HG03280 (cell line): ENCODE data around the gene SRSF8.
A peak's percentile ranks its signal among the peaks of the same experiment; 100 is the strongest.
"Not testable (repeated sequence)": the region's sequence is repeated elsewhere in the genome, so short reads cannot be mapped to it uniquely, and the experiment has no call there.

Experiments used
- ATAC-seq: cut with Tn5 transposase; IDR thresholded peaks from one replicate; pipeline ENCODE4 v1.9.1; 2021; ENCODE audit warnings: mild to moderate bottlenecking, moderate library complexity; ENCODE audit not compliant: unreplicated experiment

Gene SRSF8, protein sequence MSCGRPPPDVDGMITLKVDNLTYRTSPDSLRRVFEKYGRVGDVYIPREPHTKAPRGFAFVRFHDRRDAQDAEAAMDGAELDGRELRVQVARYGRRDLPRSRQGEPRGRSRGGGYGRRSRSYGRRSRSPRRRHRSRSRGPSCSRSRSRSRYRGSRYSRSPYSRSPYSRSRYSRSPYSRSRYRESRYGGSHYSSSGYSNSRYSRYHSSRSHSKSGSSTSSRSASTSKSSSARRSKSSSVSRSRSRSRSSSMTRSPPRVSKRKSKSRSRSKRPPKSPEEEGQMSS

DNA sequence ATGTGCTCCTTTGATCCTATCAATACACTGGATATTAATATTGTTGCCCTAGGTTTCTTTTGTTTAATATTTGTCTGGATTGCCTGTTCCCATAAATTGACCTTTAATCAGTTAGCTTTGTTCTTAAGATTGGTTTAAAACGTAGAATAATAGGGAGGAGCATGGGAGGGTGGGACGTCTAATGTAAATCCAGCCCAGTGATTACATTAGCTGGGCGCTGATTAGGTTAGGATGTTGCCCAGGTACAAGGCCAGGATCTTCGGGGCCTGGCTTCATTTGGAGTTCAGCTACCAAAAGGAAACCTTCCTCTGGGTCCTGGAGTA lies at the start of gene SRSF8:
Gene SRSF8, plus strand, starts transcription at position 204 of the 323 bp plus-strand sequence. CDS start 308 bp downstream, outside the sequence.
- ATAC-seq: peak; percentile 36

DNA sequence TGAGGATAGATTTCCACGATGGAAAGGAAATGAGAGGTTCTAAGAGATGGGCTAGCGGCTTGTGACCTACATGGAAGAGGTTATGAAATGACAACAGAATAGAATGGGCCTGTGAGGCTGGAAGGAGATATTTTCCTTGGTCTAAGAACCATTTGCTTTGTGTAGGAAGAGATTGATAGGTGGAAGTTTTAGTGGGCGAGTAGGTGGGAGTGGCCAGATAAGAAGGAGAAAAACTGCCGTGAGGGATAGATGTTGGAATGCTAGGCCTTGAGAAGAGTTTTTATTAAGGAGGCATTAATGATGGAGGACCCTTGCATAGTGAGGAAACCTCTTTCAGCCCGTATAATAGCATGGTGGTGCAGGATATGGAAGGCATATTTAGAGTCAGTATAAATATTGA lies 45.3 kb upstream of the SRSF8 start:
- not testable (repeated sequence) for ATAC-seq

DNA sequence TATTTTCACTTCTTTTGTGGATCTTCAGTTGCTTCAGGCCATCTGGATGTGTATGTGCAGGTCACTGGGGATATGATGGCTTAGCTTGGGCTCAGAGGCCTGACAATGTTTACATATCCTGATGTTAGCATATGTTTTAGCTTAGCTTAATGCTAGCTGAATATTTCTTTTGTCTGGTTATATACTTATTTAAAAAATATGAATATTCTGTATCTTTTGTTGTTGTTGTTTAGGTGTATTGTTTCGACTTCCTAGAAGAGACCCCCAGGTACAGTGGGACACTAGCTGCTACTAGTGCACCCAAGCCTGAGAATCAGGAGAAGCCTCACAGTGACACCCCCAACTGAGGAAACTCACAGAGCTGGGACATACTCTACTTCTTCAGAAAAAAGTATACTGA lies 41.8 kb upstream of the SRSF8 start, which contains the start of gene KDM4E:
Gene KDM4E, plus strand, starts transcription at position 301 of the 400 bp plus-strand sequence. CDS start 300 bp downstream, outside the sequence.
- no peak for ATAC-seq

DNA sequence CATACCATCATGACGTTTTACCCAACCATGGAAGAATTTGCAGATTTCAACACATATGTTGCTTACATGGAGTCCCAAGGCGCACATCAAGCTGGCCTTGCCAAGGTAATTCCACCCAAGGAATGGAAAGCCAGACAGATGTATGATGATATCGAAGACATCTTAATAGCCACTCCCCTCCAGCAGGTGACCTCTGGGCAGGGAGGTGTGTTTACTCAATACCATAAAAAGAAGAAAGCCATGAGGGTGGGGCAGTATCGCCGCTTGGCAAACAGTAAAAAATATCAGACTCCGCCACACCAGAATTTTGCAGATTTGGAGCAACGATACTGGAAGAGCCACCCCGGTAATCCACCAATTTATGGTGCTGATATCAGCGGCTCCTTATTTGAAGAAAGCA lies 41.1 kb upstream of the SRSF8 start:
- ATAC-seq: not testable (repeated sequence)

DNA sequence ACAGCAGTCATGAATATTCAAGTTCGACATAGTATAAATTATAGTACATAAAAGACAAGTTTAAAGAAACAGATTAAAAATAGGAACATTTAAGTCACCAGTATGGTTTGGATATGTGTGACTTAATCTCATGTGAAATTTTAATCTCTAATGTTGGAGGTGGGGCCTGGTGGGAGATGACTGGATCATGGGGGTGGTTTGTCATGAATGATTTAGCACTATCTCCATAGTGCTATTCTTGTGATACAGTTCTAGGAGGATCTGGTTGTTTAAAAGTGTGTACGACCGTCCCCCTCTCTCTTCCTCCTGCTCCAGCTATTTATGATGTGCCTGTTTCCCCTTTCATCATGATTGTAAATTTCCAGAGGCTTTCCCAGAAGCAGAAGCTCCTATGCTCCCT lies 38.4 kb upstream of the SRSF8 start:
- no peak for ATAC-seq

DNA sequence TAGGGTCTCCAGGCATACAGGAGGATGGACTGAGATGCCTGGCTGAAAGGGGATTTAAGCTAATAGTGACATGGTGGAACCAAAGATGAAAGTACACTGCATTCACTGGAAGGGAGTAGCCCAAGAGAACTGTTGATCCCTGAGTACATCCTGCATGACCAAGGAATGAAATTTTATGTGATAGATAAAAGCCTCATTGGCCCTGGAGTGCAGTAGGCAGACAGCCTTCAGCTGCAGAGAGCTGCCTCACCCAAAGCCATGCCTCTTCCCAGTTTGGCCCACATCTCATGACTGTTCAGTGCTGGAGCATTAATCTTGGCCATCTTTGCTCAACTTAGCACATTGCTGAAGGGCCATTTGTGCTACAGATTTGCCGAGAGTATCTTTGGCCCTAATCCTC lies 33.7 kb upstream of the SRSF8 start:
- no peak for ATAC-seq

DNA sequence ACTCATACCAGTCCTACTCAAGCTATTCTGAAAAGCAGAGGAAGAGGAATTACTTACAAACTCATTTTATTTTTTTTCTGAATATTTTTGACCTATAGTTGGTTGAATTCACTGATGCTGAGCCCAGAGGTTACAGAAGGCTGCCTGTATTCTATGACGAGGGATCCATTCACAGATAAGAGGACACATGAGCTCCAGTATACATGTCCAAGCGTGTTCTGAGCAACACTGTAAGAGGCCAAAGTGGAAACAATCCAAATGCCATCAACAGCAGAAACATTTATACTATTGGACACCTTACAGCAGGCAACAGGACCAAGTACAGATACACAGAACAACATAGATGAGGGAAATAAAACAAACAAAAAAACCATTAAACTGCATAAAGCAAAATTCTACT lies 31.4 kb upstream of the SRSF8 start:
- no peak for ATAC-seq

DNA sequence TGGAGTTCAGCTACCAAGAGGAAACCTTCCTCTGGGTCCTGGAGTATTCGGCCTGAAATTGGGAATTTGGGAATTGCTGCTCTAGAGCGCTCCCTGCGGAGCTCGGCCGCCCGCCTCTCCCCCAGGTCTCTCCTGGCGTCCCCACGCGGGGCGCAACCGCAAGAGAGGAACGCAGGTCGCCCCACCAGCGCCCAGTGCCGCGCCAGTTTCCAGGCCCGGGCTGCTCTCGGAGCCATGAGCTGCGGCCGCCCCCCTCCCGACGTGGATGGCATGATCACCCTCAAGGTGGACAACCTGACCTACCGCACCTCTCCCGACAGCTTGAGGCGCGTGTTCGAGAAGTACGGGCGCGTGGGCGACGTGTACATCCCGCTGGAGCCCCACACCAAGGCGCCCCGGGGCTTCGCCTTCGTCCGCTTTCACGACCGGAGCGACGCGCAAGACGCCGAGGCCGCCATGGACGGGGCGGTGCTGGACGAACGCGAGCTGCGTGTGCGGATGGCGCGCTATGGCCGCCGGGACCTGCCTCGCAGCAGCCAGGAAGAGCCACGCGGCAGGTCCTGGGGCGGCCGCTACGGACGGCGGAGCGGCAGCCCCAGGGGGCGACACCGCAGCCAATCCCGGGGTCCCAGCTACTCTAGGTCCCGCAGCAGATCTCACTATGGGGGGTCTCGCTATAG lies 29.2 kb upstream of the SRSF8 start:
- not testable (repeated sequence) for ATAC-seq

DNA sequence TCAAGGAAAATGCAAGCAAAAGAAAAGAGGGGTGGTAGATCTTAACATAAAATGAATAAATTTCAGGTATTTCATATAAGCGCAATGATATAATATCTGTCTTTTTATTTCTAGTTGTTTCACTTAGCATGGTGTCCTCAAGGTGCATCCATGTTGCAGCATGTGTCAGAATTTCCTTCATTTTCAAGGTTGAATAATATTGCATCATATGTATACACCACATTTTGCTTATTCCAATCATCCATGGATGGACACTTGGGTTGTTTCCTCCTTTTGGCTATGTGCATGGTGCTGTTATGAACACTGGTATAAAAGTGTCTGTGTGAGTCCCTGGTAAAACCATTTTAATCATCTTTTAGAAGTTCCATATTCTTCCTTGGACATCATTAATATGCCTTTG lies 24.5 kb upstream of the SRSF8 start:
- no peak for ATAC-seq

DNA sequence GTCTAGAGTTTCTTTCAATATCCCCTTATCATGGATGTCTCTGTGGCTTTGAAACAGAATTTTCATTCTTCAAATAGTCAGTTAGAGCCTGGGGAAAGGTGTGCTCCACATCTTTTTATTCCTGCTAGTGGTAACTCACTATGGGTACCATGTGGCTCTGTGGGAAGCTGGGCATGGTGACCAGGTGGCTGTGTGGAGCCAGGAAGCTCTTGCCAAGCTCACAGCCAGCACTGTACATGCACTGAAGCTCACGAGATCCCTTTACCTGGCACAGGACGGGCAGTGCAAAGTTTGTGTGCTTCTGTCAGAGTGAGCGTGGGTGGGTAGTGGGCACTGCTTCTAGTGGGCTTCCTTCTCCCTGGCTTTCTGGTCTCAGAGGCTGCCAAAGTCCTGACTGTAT lies 23.8 kb upstream of the SRSF8 start:
- no peak for ATAC-seq

DNA sequence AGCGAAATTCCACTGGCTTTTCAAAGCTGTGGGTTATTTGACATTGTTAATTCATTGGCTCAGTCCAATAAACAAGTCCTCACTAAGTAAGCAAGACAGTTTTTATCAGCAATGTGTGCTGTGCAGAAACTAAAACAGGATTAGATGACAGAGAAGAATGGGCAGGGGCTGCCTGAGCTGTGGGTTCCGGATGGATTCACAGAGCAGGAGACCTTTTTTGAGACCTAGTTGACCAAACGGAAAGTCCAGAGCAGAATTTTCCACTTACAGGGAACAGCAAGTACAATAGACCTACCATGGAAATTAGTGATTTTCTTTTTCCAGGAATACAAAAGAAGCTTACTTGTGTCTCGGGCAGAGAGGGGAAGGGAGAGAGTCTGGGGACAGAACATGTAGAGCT lies 22.7 kb upstream of the SRSF8 start:
- ATAC-seq: no peak

DNA sequence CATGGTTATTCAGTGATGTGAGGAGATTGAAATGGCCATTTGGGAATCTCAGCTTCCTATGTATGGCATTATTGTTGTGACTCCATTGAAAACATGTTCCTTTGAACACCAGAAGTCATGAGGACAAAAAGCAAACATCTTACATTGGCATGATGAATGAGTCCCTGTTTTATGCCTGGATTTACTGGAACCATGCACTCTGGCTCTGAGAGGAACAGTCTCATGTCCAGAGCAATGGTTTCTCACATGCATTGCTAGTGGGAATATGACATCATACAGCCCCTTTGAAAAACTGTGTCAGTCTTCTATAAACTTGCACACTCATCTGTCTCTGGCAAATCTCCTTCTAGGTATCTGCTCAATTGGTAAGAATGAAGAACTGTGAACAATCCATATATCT lies 20.9 kb upstream of the SRSF8 start:
- ATAC-seq: no peak

DNA sequence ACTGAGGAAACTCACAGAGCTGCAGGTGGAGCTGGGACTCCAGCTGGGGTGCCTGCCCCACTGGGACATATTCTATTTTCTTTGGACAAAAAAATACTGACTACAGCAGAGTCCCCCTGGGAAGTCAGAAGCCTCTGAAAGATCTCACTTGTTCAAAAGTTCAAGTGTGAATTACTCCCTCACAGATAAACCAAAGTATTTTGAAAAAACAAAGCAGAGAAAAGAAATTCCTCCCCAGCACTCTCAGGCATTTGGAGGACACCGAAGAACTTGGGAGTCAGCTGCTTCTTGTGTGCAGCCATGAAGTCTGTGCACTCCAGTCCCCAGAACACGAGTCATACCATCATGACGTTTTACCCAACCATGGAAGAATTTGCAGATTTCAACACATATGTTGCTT lies 17.6 kb upstream of the SRSF8 start, which contains the start of gene KDM4F:
Gene KDM4F, plus strand, starts transcription at position 301 of the 400 bp plus-strand sequence.
- ATAC-seq: not testable (repeated sequence)

DNA sequence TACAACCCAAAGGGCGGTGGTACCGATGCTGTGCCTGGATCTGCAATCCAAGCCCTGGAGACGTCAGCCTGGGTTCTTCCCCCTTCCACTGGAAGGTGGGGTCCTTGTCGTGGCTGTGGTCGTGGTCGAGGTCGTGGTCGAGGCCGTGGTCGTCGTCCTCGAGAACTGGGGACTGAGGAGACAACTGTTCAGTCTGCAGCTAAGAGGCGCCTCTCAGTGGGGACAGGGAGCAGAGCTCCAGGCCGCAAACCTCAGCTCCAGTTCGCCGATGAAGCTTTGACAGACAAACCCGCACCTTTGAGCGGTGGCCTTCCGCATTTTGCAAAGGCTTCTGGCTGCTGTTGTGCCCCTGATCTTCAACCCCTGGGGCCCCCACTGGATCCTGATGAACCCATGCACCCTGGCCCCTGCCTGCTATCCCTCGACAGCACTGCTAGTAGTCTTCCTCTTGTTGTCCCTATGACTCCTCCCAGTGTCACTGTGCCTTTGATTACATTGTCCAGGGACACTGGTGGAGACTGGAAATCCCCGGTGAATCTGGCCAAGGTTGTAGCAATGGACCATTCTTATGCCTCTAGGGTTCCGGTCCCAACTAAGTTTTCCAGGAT lies 16.0 kb upstream of the SRSF8 start:
- ATAC-seq: no peak

DNA sequence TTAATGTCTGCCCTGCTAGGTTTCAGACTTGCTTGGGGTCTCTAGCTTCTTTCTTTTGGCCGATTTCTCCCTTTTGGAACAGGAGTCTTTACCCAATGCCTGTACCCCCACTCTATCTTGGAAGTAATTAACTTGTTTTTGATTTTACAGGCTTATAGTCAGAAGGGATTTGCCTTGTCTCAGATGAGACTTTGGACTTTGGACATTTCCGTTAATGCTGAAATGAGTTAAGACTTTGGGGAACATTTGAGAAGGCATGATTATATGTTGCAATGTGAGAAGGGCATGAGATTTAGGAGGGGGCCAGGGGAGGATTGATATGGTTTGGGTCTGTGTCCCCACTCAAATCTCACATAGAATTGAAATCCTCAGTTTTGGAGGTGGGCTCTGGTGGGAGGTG lies 12.4 kb upstream of the SRSF8 start:
- ATAC-seq: no peak

DNA sequence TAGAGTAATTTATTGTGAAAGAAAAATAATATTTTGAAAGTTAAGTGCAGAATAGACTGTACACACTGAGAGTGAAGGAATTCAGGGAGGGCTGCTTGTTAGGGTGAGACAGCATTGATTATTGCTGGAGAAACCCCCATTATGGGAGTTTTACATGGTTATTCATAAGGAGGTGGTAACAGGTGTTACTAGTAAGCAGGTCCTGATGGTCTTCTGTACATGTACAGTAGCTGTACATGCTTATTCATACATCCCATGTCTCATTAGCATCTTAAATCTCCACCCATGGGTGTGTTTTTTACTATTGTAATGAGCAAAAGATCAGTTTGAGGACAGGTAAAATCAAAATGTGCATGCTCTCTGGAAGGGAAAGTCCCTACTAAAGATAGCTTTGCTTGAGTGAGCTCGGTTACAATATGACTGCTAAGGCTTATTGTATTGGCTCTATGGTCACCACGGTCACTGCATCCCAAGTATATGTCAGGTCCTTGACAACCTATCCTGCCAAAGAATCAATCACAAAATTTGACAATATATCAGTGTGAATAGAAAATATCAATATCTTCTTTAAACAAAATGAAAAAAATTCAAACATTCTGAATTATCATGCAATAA lies 11.3 kb upstream of the SRSF8 start:
- ATAC-seq: peak; percentile 89

DNA sequence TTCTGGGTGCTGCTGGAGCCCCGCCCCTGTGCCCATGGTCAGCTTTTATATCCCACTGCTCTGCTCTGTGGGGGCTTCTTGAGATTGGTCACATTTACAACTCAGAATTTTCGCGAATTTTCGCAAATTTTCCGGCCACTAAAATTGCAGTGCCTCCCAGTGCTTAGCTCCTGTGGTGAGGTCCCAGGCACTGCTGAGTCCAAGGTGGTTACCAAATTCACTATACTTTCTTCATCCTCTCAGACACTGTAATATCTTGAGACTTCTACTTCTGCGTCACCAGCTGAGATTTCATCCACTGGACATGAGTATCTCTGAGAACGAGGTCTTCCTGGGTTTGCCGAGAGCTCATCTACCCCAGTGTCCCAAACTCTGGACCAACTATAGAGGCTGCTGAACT lies 8.8 kb upstream of the SRSF8 start:
- no peak for ATAC-seq

DNA sequence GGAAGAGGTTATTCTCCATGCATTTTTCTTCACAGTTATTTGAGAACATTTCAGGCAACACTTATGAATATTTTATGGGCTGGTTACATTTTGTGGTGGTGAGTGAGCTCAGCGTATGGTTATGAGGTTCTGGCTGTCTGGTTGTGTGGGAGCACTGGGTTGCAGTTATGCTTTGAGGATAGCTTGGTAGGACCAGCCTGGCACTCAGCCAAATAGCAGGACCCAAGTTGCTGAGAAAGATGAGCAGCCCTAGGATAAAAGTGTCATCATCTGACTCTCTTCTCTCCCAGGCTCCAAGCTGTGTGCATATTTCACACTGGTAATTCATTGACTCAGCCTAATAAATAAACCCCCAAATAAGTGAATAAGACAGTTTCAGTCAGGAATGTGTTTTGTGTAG lies 8.1 kb upstream of the SRSF8 start:
- no peak for ATAC-seq

DNA sequence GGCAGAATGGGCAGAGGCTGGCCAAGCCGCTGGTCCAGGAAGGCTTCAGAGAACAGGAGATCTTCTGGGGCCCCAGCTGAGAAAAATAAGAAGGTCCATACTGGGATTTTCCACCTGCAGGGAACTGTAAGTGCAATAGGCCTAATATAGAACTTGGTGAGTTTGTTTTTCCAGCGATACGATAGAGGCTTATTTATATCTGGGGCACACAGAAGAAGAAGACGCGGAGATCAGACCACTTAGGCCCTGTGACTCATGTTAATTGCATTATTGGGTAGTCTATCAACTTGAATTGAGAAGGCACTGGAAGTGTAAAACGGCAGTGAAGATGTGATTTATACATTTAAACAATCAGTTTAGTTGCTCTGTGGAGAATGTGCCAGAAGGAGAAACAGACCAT lies 7.7 kb upstream of the SRSF8 start:
- ATAC-seq: no peak

DNA sequence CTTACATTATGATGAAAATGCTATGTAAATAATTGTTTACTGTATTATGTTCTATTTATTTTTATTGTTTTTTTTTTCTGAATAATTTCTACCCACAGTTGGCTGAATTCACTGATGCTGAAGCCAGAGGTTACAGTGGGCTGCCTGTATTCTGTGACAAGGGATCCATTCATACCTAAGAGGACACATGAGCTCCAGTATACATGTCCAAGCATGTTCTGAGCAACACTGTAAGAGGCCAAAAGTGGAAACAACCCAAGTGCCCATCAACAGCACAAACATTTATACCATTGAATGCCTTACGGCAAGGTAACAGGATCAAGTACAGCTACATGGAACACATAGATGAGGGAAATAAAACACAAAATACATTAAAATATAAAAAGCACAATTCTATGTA lies 1.4 kb upstream of the SRSF8 start:
- ATAC-seq: no peak

DNA sequence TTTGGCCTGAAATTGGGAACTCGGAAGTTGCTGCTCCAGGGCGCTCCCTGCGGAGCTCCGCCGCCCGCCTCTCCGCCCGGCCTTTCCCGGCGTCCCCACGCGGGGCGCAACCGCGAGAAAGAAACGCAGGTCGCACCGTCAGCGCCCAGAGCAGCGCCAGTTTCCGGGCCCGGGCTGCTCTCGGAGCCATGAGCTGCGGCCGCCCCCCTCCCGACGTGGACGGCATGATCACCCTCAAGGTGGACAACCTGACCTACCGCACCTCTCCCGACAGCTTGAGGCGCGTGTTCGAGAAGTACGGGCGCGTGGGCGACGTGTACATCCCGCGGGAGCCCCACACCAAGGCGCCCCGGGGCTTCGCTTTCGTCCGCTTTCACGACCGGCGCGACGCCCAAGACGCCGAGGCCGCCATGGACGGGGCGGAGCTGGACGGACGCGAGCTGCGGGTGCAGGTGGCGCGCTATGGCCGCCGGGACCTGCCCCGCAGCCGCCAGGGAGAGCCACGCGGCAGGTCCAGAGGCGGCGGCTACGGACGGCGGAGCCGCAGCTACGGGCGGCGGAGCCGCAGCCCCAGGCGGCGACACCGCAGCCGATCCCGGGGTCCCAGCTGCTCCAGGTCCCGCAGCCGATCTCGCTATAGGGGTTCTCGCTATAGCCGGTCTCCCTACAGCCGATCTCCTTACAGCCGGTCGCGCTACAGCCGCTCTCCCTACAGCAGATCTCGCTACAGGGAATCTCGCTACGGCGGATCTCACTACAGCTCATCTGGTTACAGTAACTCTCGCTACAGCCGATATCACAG lies 521 bp downstream of the SRSF8 start:
- ATAC-seq: peak; percentile 63
